GM10248 (cell line): Measurements from ENCODE around the gene STMND1.

Experiments used
- CTCF ChIA-PET: fragments of 300-600 bp; sonication (Branson Sonifier 250); formaldehyde crosslinking; extraction: SDS; loops from one replicate; lab custom pipeline; 2021; ENCODE audit warnings: antibody characterized with exemption; lab: Yijun Ruan, JAX
- POLR2A ChIA-PET: fragments of 350-650 bp; sonication (Branson Sonifier 250); formaldehyde crosslinking; extraction: SDS; loops from one replicate; lab custom pipeline; 2020; ENCODE audit warnings: antibody characterized with exemption; lab: Yijun Ruan, JAX
- DNase-seq: peaks from one replicate; pipeline ENCODE4 v3.0.0; 2012; ENCODE audit errors: extremely low spot score
- TF ChIP-seq, protein P1 (sequence below): IDR thresholded peaks from 2 replicates; pipeline ENCODE4 v1.5.1; 2012; ENCODE audit warnings: mild to moderate bottlenecking, low read depth; ENCODE audit errors: extremely low read depth, missing control alignments, control extremely low read depth

Gene STMND1

DNA sequence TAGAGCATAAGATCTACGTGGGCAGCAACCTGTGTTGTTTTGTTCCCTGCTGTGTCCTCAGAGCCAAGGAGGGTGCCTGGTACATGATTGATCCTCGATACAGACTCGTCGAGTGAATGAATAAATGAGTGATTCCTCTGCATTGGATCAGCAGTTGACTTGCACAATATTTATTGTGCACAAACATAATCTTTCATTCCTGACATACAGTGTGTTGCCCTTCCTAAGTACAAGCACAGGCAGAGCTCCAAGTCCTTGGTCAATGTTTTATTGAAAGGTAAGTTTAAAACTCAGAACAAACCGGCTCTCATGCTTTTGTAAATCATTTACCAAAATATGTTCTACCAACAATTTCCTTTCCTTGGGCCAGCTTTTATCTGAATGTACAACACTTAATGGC, 57.4 kb downstream of the STMND1 start:
- CTCF ChIA-PET, result interaction anchor here (1.1 to 1.6 kb wide), 2 partner anchors 645 to 656 kb away, joined by 3 to 4 read pairs; no protein-coding TSS in a partner anchor
- DNase-seq, result no peak
- TF ChIP-seq, protein P1, sequence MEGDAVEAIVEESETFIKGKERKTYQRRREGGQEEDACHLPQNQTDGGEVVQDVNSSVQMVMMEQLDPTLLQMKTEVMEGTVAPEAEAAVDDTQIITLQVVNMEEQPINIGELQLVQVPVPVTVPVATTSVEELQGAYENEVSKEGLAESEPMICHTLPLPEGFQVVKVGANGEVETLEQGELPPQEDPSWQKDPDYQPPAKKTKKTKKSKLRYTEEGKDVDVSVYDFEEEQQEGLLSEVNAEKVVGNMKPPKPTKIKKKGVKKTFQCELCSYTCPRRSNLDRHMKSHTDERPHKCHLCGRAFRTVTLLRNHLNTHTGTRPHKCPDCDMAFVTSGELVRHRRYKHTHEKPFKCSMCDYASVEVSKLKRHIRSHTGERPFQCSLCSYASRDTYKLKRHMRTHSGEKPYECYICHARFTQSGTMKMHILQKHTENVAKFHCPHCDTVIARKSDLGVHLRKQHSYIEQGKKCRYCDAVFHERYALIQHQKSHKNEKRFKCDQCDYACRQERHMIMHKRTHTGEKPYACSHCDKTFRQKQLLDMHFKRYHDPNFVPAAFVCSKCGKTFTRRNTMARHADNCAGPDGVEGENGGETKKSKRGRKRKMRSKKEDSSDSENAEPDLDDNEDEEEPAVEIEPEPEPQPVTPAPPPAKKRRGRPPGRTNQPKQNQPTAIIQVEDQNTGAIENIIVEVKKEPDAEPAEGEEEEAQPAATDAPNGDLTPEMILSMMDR, result no peak
- POLR2A ChIA-PET, result no interaction called here

DNA sequence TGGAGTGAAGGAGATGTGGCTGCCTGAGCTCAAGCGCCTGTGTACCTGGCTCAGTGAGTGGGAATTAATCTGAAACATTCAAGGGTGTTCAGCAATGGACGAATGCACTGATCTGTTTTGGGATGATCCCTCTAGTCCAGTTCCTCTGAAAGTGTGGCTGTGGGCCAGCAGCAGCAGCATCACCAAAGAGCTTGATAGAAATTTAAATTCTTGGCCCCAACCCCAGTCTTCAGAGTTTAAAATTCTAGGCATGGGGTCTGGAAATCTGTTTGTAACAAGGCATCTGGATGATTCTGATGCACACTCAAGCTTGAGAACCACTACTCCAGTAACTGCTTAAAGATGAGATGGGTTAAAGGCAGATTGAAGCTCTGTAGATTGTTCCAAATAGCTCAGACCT, 59.2 kb downstream of the STMND1 start:
- ChIA-PET POLR2A (no interaction called here), CTCF (no interaction called here)
- DNase-seq, result no peak
- TF ChIP-seq, protein P1, result no peak

DNA sequence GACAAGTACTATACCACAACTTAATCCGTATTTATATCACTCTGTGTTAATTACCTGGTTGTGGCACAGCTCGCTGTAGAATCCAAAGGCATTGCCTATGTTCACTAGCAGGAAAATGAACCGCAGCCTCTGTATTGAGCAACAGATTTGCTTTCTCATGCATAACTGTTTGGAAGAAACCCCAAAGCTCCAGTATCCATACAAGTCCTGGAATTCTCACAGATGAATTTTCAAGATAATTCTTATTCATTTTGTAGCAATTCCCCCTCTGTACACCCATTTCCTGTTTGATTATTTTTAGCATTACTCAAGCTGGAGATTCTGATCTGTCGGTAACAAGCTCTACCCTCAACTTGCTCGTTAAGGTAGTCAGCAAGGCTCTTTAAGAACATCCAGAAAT, 63.5 kb downstream of the STMND1 start:
- CTCF ChIA-PET, result interaction anchor here (1.2 kb wide), 1 partner anchor 8 kb away, joined by 5 read pairs; no protein-coding TSS in a partner anchor
- POLR2A ChIA-PET, result no interaction called here

DNA sequence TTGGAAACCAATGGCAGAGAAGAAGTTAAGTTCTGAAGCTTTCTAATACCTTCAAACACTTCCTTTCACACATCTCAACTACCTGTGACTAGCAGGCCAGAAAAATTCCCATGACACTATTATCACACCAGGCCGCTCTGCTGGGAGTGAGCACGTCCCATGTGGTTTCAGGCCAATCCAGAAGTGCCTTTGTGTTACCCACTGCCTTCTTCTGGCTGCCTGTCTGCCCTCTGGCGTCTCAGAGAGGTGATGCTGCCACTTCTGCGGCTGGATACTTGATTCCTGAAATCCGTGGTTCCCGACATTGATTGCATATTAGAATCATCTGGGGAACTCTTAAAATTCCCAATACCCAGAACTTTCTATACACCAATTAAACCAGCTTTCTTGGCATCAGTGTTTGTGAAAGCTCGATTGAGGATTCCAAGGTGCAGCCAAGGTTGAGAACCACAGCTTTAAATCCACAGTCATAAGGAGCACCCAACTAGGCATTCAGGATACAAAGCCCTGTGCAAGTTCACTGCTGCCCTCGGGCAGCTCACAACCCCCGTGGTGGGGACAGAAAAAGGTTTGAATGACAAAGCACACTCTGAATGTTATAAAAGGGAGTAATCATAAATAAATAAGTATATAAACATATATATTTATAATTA, 65.6 kb downstream of the STMND1 start:
- ChIA-PET POLR2A (no interaction called here), CTCF (interaction anchor here (0.9 to 1.1 kb wide), 2 partner anchors 9 to 23 kb away, joined by 3 read pairs; no protein-coding TSS in a partner anchor)
- TF ChIP-seq, protein P1, result no peak
- DNase-seq, result no peak

More for the DNA sequence above, 63.5 kb downstream of the STMND1 start:
- TF ChIP-seq, protein P1, result no peak
- no peak for DNase-seq

- no peak for DNase-seq
- ChIA-PET POLR2A (no interaction called here), CTCF (interaction anchor here (0.8 to 1.5 kb wide), 3 partner anchors 13 to 646 kb away, joined by 3 to 4 read pairs (median 3); no protein-coding TSS in a partner anchor)
- TF ChIP-seq, protein P1, result no peak
Measured at GRCh38 chr6:17169291-17169690, 67.4 kb downstream of the STMND1 start.

- TF ChIP-seq, protein P1, result no peak
- no peak for DNase-seq
- POLR2A ChIA-PET, result no interaction called here
- CTCF ChIA-PET, result interaction anchor here (1.4 to 1.5 kb wide), 2 partner anchors 13 to 414 kb away, joined by 3 to 4 read pairs; no protein-coding TSS in a partner anchor
Measured at GRCh38 chr6:17169711-17170110, 67.9 kb downstream of the STMND1 start.
